AG20443 (cell line): ENCODE data around the gene TM4SF18.
A peak's percentile ranks its signal among the peaks of the same experiment; 100 is the strongest.
"Not testable (repeated sequence)": the region's sequence is repeated elsewhere in the genome, so short reads cannot be mapped to it uniquely, and the experiment has no call there.

Experiments
- DNase-seq: peaks from one replicate; pipeline ENCODE4 v3.0.0; 2012; ENCODE audit warnings: low spot score, mixed read lengths

Gene TM4SF18

GRCh38 chr3:149333176-149333859 is at the start of gene TM4SF18:
TM4SF18 (minus strand) TSS chr3:149333636; CDS start chr3:149333382, 254 bp downstream.
- no peak for DNase-seq

- no peak for DNase-seq
Measured at GRCh38 chr3:149382518-149382917, 49.1 kb upstream of the TM4SF18 start.

GRCh38 chr3:149382101-149382467 is 48.6 kb upstream of the TM4SF18 start:
- DNase-seq, result peak; percentile 60

- no peak for DNase-seq
Measured at GRCh38 chr3:149381173-149382100, 48.0 kb upstream of the TM4SF18 start.

GRCh38 chr3:149380220-149380619 is 46.8 kb upstream of the TM4SF18 start:
- DNase-seq, result not testable (repeated sequence)

- DNase-seq, result no peak
Measured at GRCh38 chr3:149378478-149379309, 45.3 kb upstream of the TM4SF18 start.

- peak; percentile 56 for DNase-seq
Measured at GRCh38 chr3:149377408-149378364, 44.2 kb upstream of the TM4SF18 start, which contains the start of gene TM4SF1. TM4SF1 (minus strand) TSS chr3:149377649; CDS start chr3:149377547, 102 bp downstream.

GRCh38 chr3:149376718-149377407 is 43.4 kb upstream of the TM4SF18 start:
- DNase-seq, result no peak

- DNase-seq, result no peak
Measured at GRCh38 chr3:149375501-149376196, 42.2 kb upstream of the TM4SF18 start.

GRCh38 chr3:149374793-149375500 is 41.5 kb upstream of the TM4SF18 start:
- no peak for DNase-seq

- DNase-seq, result no peak
Measured at GRCh38 chr3:149374391-149374790, 41.0 kb upstream of the TM4SF18 start.

- DNase-seq, result peak; percentile 50
Measured at GRCh38 chr3:149373235-149374125, 40.0 kb upstream of the TM4SF18 start.

GRCh38 chr3:149371723-149372114 is 38.3 kb upstream of the TM4SF18 start:
- DNase-seq, result no peak

GRCh38 chr3:149371001-149371722 is 37.7 kb upstream of the TM4SF18 start:
- no peak for DNase-seq

GRCh38 chr3:149369991-149370866 is 36.8 kb upstream of the TM4SF18 start:
- no peak for DNase-seq
